Measurements from ENCODE around the gene IRX1.

The IRX1 gene

GRCh38 chr5:3650320-3650719 lies 54.7 kb downstream of the IRX1 start:
- TF ChIP-seq MAX (IDR thresholded peaks at IDR 0.05; ENCODE audit: low read depth, low read length) = no peak
- no peak for TF ChIP-seq POLR2A (IDR thresholded peaks at IDR 0.05; ENCODE audit: extremely low read depth, insufficient read length)
- no peak for TF ChIP-seq MYC (IDR thresholded peaks at IDR 0.05; ENCODE audit: low read depth, low read length)
- no peak for TF ChIP-seq CTCF (IDR thresholded peaks at IDR 0.05; ENCODE audit: low read depth, low read length)
- no peak overlapping the region for H3K4me3 ChIP-seq (ENCODE audit: low read depth, low read length)
- DNase-seq (ENCODE audit: low read depth) = no peak

GRCh38 chr5:3650868-3651267 lies 55.2 kb downstream of the IRX1 start:
- TF ChIP-seq MAX (IDR thresholded peaks at IDR 0.05; ENCODE audit: low read depth, low read length) (no peak), POLR2A (IDR thresholded peaks at IDR 0.05; ENCODE audit: extremely low read depth, insufficient read length) (no peak), MYC (IDR thresholded peaks at IDR 0.05; ENCODE audit: low read depth, low read length) (no peak), CTCF (IDR thresholded peaks at IDR 0.05; ENCODE audit: low read depth, low read length) (no peak)
- no peak for DNase-seq (ENCODE audit: low read depth)

More at GRCh38 chr5:3650868-3651267, 55.2 kb downstream of the IRX1 start:
- H3K4me3 ChIP-seq (ENCODE audit: low read depth, low read length) = no peak overlapping the region
